HepG2 (cell line): ENCODE measurements around the gene RPS10. TPM values are rescaled to one million over a fixed set of nuclear protein-coding genes. Genes with fewer than 3 reads are reported as not detected.

Source experiments
- BORCS8-MEF2B ChIP-seq: sonication (generic); formaldehyde crosslinking; IDR thresholded peaks from 2 replicates; pipeline ENCODE4 v1.8.0; 2022; ENCODE audit warnings: mild to moderate bottlenecking, missing genetic modification reagents
- CHCHD3 ChIP-seq: sonication (generic); formaldehyde crosslinking; IDR thresholded peaks from 2 replicates; pipeline ENCODE4 v1.8.0; 2022; ENCODE audit warnings: mild to moderate bottlenecking, missing genetic modification reagents, moderate library complexity
- GATAD1 ChIP-seq: IDR thresholded peaks from 2 replicates; pipeline ENCODE4 v1.6.1; 2016; ENCODE audit warnings: missing genetic modification reagents, missing compliant biosample characterization
- GLI4 ChIP-seq: sonication (generic); formaldehyde crosslinking; IDR thresholded peaks from 2 replicates; pipeline ENCODE4 v1.5.1; 2020; ENCODE audit warnings: missing genetic modification reagents, mild to moderate bottlenecking, moderate library complexity, borderline replicate concordance
- HOXD1 ChIP-seq: sonication (generic); formaldehyde crosslinking; IDR thresholded peaks from 2 replicates; pipeline ENCODE4 v1.5.0; 2020; ENCODE audit warnings: missing genetic modification reagents
- IRX3 ChIP-seq: sonication (generic); formaldehyde crosslinking; IDR thresholded peaks from 2 replicates; pipeline ENCODE4 v1.8.1; 2023; ENCODE audit warnings: mild to moderate bottlenecking, low read depth, missing genetic modification reagents, borderline replicate concordance
- MTF1 ChIP-seq: sonication (generic); formaldehyde crosslinking; IDR thresholded peaks from 2 replicates; pipeline ENCODE4 v1.5.0; 2020; ENCODE audit warnings: missing genetic modification reagents
- MTF2 ChIP-seq: sonication (generic); formaldehyde crosslinking; IDR thresholded peaks from 2 replicates; pipeline ENCODE4 v1.5.0; 2020; ENCODE audit warnings: missing genetic modification reagents, borderline replicate concordance
- NCOR1 ChIP-seq: fragments of 200-600 bp; sonication (generic); IDR thresholded peaks from 2 replicates; pipeline ENCODE4 v1.7.0; 2017; ENCODE audit warnings: antibody characterized with exemption, low read length, borderline replicate concordance
- RELA ChIP-seq: sonication (generic); formaldehyde crosslinking; IDR thresholded peaks from 2 replicates; pipeline ENCODE4 v1.4.0; 2020; ENCODE audit warnings: missing genetic modification reagents
- SCMH1 ChIP-seq: sonication (generic); formaldehyde crosslinking; IDR thresholded peaks from 2 replicates; pipeline ENCODE4 v1.9.0; 2021; ENCODE audit warnings: missing genetic modification reagents, mild to moderate bottlenecking, borderline replicate concordance
- SETDB1 ChIP-seq: sonication (generic); formaldehyde crosslinking; IDR thresholded peaks from 2 replicates; pipeline ENCODE4 v1.5.1; 2020; ENCODE audit warnings: missing genetic modification reagents, mild to moderate bottlenecking, borderline replicate concordance
- TERF1 ChIP-seq: sonication (generic); formaldehyde crosslinking; IDR thresholded peaks from 2 replicates; pipeline ENCODE4 v1.8.0; 2022; ENCODE audit warnings: mild to moderate bottlenecking, missing genetic modification reagents, moderate library complexity
- ZNF143 ChIP-seq: sonication (generic); formaldehyde crosslinking; IDR thresholded peaks from 2 replicates; pipeline ENCODE4 v1.4.0; 2020; ENCODE audit warnings: missing genetic modification reagents
- ZNF446 ChIP-seq: sonication (generic); formaldehyde crosslinking; IDR thresholded peaks from 2 replicates; pipeline ENCODE4 v1.5.0; 2020; ENCODE audit warnings: mild to moderate bottlenecking, missing genetic modification reagents
- ZNF7 ChIP-seq: IDR thresholded peaks from 2 replicates; pipeline ENCODE4 v1.6.1; 2016; ENCODE audit warnings: missing biosample characterization, missing genetic modification reagents
- ZNF841 ChIP-seq: sonication (generic); formaldehyde crosslinking; IDR thresholded peaks from 2 replicates; pipeline ENCODE4 v1.8.1; 2023; ENCODE audit warnings: missing genetic modification reagents, borderline replicate concordance
- ZNF878 ChIP-seq: sonication (generic); formaldehyde crosslinking; IDR thresholded peaks from 2 replicates; pipeline ENCODE4 v1.8.1; 2023; ENCODE audit warnings: mild to moderate bottlenecking, missing genetic modification reagents, moderate library complexity
- polyA plus RNA-seq, 8 experiments: library from polyadenylated mRNA; depleted of rRNA in 3 of 8; stranded (reverse) in 7 of 8; unstranded in 1 of 8; fragments of >200 nt; fragmentation: Illumina TruSeq in 4 of 8; extraction: Trizol in 4 of 8; gene quantifications; 2 replicates each; pipeline versions ENCODE4 v1.2.1 to v1.2.3, GENCODE V29; 2011 to 2016; ENCODE audit warnings: low read depth in 4 of 8, missing spikeins in 1 of 8, mixed read lengths in 1 of 8; ENCODE audit not compliant: insufficient read depth in 1 of 8
- total RNA-seq, 5 experiments: library from RNA; depleted of rRNA; stranded (reverse); fragments of >200 nt; fragmentation: Illumina TruSeq; extraction: Trizol; gene quantifications; 2 replicates each; pipeline ENCODE4 v1.2.3, GENCODE V29; 2016; ENCODE audit warnings: low read depth in 1 of 5
- TF ChIP-seq, protein P1 (sequence below): sonication (generic); formaldehyde crosslinking; IDR thresholded peaks from 2 replicates; pipeline ENCODE4 v1.9.0; 2021; ENCODE audit warnings: missing genetic modification reagents, borderline replicate concordance
- TF ChIP-seq, protein P2 (sequence below): sonication (generic); formaldehyde crosslinking; IDR thresholded peaks from 2 replicates; pipeline ENCODE4 v1.4.0; 2020; ENCODE audit warnings: missing genetic modification reagents; ENCODE audit errors: not compliant biosample characterization
- TF ChIP-seq, protein P3 (sequence below): sonication (generic); formaldehyde crosslinking; IDR thresholded peaks from 2 replicates; pipeline ENCODE4 v1.4.0; 2020; ENCODE audit warnings: mild to moderate bottlenecking, missing genetic modification reagents, borderline replicate concordance

Gene RPS10
- total and polyA plus RNA-seq, 2 of the 13 experiments (the other 11 are each of a cell fraction or from before 2014, with no cell fraction given) = 2,909 to 4,648 TPM

GRCh38 chr6:34391473-34391785 is 34.4 kb downstream of the RPS10 start (continued):
- TF ChIP-seq GLI4 (CRISPR knock-in tag) = no peak
- TF ChIP-seq, protein P1, sequence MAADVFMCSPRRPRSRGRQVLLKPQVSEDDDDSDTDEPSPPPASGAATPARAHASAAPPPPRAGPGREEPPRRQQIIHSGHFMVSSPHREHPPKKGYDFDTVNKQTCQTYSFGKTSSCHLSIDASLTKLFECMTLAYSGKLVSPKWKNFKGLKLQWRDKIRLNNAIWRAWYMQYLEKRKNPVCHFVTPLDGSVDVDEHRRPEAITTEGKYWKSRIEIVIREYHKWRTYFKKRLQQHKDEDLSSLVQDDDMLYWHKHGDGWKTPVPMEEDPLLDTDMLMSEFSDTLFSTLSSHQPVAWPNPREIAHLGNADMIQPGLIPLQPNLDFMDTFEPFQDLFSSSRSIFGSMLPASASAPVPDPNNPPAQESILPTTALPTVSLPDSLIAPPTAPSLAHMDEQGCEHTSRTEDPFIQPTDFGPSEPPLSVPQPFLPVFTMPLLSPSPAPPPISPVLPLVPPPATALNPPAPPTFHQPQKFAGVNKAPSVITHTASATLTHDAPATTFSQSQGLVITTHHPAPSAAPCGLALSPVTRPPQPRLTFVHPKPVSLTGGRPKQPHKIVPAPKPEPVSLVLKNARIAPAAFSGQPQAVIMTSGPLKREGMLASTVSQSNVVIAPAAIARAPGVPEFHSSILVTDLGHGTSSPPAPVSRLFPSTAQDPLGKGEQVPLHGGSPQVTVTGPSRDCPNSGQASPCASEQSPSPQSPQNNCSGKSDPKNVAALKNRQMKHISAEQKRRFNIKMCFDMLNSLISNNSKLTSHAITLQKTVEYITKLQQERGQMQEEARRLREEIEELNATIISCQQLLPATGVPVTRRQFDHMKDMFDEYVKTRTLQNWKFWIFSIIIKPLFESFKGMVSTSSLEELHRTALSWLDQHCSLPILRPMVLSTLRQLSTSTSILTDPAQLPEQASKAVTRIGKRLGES (CRISPR knock-in tag) = 0 out of 2 replicates have a peak, but pooled peaks have one; percentile 34
- TF ChIP-seq HOXD1 (CRISPR knock-in tag) = no peak
- no peak for TF ChIP-seq ZNF143 (CRISPR knock-in tag)
- peak; percentile 73; the same call in 1 of the 2 replicates for TF ChIP-seq ZNF878
- TF ChIP-seq RELA = no peak
- no peak for TF ChIP-seq ZNF841
- TF ChIP-seq IRX3 (CRISPR knock-in tag) = no peak
- no peak for TF ChIP-seq TERF1 (CRISPR knock-in tag)
- TF ChIP-seq, protein P2, sequence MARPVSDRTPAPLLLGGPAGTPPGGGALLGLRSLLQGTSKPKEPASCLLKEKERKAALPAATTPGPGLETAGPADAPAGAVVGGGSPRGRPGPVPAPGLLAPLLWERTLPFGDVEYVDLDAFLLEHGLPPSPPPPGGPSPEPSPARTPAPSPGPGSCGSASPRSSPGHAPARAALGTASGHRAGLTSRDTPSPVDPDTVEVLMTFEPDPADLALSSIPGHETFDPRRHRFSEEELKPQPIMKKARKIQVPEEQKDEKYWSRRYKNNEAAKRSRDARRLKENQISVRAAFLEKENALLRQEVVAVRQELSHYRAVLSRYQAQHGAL (CRISPR knock-in tag) = no peak
- no peak for TF ChIP-seq NCOR1
- no peak for TF ChIP-seq MTF2 (CRISPR knock-in tag)
- no peak for TF ChIP-seq ZNF446 (CRISPR knock-in tag)
- TF ChIP-seq GATAD1 = no peak
- TF ChIP-seq CHCHD3 (CRISPR knock-in tag) = no peak
- TF ChIP-seq MTF1 (CRISPR knock-in tag) = no peak
- TF ChIP-seq SETDB1 (CRISPR knock-in tag) = no peak
- TF ChIP-seq, protein P3, sequence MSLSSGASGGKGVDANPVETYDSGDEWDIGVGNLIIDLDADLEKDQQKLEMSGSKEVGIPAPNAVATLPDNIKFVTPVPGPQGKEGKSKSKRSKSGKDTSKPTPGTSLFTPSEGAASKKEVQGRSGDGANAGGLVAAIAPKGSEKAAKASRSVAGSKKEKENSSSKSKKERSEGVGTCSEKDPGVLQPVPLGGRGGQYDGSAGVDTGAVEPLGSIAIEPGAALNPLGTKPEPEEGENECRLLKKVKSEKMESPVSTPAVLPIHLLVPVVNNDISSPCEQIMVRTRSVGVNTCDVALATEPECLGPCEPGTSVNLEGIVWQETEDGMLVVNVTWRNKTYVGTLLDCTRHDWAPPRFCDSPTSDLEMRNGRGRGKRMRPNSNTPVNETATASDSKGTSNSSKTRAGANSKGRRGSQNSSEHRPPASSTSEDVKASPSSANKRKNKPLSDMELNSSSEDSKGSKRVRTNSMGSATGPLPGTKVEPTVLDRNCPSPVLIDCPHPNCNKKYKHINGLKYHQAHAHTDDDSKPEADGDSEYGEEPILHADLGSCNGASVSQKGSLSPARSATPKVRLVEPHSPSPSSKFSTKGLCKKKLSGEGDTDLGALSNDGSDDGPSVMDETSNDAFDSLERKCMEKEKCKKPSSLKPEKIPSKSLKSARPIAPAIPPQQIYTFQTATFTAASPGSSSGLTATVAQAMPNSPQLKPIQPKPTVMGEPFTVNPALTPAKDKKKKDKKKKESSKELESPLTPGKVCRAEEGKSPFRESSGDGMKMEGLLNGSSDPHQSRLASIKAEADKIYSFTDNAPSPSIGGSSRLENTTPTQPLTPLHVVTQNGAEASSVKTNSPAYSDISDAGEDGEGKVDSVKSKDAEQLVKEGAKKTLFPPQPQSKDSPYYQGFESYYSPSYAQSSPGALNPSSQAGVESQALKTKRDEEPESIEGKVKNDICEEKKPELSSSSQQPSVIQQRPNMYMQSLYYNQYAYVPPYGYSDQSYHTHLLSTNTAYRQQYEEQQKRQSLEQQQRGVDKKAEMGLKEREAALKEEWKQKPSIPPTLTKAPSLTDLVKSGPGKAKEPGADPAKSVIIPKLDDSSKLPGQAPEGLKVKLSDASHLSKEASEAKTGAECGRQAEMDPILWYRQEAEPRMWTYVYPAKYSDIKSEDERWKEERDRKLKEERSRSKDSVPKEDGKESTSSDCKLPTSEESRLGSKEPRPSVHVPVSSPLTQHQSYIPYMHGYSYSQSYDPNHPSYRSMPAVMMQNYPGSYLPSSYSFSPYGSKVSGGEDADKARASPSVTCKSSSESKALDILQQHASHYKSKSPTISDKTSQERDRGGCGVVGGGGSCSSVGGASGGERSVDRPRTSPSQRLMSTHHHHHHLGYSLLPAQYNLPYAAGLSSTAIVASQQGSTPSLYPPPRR = no peak
- no peak for TF ChIP-seq ZNF7
- TF ChIP-seq BORCS8-MEF2B (CRISPR knock-in tag) = no peak
- TF ChIP-seq SCMH1 = no peak
